GM19455 (cell line): ENCODE measurements around the gene UBASH3B.
A peak's percentile ranks its signal among the peaks of the same experiment; 100 is the strongest.

Source experiments
- ATAC-seq: cut with Tn5 transposase; IDR thresholded peaks from one replicate; pipeline ENCODE4 v1.9.1; 2021; ENCODE audit not compliant: unreplicated experiment

Gene UBASH3B

DNA sequence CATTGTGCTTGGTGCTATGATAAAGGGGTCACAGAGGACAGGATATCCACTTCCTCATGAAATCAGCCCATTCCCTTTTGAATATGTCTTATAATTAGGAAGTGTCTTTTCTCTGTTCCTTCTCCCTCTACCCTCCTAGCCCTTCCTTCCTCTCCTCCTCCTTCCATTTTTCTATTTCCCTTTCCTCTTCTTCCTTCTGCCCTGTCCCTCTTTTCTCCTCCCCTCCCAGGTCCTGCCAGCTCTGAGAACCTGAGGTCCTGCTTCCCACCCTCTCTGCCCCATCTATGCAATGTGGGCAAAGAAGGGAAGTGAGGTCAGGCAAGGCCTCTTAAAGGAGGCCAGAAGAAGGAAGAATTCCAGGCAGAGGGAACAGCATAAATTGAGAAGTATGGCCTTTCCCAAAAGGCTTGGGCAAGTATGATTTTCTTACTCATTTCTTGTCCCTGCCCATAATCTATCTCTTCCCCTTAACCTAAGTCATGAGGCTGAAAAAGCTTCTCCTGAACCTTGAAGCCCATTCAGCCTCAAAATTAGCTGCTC, 7.7 kb upstream of the UBASH3B start:
- no peak for ATAC-seq

DNA sequence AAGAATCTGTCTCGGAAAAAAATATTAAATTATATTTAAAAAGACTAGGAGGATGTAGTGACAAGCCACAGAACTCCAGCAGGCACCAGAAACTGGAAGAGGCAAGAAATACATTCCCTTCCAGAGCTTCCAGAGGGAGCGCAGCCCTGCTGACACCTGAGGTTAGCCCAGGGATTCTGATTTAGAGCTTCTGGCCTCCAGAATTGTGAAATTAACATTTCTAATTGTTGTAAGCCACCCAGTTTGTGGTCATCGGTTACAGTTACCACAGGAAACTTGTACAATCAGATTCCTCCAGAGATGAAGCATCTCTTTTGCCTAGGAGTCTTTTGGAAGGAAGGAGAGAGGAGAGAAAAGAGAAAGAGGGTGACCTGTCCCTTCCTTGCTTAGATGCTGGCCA, 6.4 kb upstream of the UBASH3B start:
- no peak for ATAC-seq

DNA sequence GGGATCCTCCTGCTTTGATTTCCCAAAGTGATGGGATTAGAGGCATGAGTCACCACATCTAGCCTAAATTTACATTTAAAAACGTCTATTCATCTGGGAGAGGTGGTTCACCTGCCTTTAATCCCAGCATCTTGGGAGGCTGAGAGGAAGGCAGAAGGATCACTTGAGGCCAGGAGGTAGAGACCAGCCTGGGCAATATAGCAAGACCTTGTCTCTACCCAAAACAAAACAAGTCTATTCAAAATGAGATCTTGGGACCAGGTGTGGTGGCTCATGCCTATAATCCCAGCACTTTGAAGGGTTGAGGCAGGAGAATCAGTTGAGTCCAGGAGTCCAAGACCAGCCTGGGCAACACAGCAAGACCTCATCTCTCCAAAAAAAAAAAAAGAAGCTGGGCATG, 4.9 kb upstream of the UBASH3B start:
- ATAC-seq, result no peak

DNA sequence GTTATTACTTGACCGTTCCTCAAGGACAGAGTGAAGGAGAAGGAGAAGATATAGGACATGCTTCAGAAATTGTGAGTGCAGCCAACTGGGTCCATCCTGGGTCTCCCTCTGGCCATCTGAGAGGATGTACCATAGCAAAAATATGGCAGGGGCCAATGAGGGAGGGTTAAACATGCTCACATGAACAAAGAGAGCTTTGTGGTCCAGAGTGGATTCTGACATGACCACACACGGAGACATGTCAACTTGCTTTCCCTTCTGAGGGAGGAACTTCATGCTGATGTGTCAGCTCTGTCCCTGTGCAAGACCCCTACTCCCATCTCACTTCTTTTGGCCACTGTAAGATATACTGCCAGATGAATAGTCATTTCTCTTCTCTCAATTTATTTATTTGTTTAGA, 3.0 kb upstream of the UBASH3B start:
- no peak for ATAC-seq

- no peak for ATAC-seq
These were observed 1.5 kb upstream of the UBASH3B start for GRCh38 chr11:122653916-122654585.

GRCh38 chr11:122656073-122656630, 630 bp downstream of the UBASH3B start:
- peak; percentile 51 for ATAC-seq

DNA sequence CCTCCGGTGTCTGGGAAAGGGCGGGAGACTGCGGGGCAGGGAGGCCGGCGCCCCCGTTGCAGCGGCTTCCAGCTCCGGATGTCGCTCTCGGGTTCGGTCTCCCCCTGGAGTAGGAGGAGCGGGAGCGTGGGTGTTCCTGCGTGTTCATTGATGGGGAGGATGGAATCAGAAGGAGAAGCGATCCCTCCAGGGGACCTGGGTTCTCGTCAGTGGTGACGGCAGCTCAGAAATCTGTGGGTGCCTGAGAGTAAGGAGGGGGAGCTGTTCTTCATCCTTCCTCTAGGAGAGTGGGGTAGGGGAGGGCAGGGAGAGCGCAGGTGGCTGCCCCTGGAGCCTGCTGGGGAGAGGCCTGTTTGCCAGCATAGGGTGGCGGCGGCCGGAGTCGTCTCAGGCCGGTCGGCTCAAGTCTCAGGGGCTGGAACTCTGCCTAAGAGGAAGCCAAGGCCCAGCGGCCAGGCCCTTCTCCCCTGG, 1.1 kb downstream of the UBASH3B start:
- peak; percentile 1 for ATAC-seq

- ATAC-seq, result no peak
These were observed 4.4 kb downstream of the UBASH3B start for GRCh38 chr11:122659676-122660554.

DNA sequence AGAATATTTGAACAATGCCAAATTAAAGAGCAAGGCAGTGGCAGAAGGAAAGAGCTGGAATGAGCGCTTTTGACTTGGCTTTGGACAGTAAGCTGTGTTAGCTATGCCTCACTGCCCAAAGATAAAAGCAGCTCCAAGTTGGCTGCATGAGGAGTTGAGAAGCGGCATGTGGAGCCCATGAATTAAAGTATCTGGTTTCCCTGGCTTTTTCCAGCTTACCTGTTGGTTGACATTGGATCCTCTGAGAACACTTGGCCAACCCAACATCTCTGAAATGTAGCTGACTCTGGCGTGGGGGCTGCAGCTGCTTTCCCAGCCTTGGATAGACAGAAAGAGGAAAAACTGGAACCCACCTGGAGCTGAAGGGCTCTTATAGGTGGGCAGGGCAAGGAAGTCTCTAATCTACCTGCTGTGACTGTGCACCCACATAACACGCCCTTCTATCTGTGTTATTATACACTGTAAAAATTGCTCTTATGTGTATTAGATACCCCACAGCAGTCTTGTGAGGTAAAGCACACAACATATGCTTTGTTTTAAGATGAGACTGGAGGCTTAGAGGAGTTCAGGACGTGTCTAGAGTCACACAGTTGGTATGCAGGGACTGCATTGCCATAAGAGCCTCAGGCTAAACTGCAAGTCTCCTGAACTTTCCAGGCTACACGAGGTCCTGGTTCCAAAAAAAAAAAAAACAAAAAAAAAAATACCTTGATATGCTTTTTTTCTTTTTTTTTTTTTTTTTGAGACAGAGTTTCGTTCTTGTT, 5.8 kb downstream of the UBASH3B start:
- ATAC-seq, result no peak

DNA sequence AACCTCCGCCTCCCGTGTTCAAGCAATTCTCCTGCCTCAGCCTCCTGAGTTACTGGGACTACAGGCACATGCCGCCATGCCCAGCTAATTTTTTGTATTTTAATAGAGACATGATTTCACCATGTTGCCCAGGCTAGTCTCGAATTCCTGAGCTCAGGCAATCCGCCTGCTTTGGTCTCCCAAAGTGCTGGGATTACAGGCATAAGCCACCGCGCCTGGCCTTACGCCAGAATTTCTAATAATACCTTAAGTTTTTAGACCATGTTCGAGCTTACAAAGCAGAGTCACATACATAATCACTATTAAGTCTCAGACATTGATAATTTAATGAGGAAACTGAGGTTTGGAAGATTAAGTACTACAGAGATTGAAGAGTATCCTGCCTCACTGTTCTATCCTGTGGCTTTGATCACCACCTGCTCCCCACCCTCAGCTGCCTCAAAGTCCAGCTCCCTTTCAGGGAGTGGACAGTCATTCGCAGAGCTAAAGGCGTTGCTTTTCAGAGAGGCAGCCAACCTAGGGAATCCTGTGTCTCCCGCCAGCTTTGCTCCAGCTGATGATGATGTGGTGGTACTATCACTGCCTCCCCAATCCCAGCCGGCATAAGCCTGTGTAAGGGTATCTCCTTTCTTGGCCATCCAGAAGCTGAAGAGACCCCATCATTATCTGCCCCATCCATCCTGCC, 7.7 kb downstream of the UBASH3B start:
- no peak for ATAC-seq

GRCh38 chr11:122663764-122664163, 8.2 kb downstream of the UBASH3B start:
- no peak for ATAC-seq

- no peak for ATAC-seq
These were observed 8.7 kb downstream of the UBASH3B start for GRCh38 chr11:122664188-122664587.

- no peak for ATAC-seq
These were observed 10.3 kb downstream of the UBASH3B start for GRCh38 chr11:122665861-122666260.

- no peak for ATAC-seq
These were observed 11.2 kb downstream of the UBASH3B start for GRCh38 chr11:122666743-122667142.

DNA sequence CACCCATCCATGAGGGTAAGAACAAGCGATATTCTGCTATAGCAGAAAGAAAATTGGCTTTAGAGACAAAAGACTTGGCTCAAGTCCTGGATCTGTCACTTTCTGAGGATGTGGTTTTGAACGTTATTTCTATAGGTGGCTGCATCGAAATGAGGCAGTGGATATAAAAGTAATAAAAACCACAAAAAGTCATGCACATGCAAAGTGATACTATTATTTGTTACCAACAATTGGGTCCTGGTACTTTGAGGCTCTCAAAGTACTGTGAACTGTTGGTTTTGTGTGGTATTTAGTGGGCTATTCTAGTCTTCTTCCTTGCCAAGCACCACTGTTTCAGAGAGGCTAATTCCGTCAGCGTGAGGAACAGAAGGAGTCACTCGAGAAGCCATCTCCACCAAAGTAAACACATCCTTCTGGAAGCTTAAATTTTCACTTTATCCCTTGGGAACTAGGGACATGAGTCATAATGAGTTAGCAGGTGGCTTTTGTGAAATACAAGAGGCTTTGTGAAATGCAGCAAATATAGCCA, 13.1 kb downstream of the UBASH3B start:
- ATAC-seq, result no peak

- ATAC-seq, result no peak
These were observed 14.6 kb downstream of the UBASH3B start for GRCh38 chr11:122670131-122670530.

GRCh38 chr11:122671400-122671891, 15.9 kb downstream of the UBASH3B start:
- ATAC-seq, result no peak

GRCh38 chr11:122672892-122673291, 17.4 kb downstream of the UBASH3B start:
- ATAC-seq, result no peak

DNA sequence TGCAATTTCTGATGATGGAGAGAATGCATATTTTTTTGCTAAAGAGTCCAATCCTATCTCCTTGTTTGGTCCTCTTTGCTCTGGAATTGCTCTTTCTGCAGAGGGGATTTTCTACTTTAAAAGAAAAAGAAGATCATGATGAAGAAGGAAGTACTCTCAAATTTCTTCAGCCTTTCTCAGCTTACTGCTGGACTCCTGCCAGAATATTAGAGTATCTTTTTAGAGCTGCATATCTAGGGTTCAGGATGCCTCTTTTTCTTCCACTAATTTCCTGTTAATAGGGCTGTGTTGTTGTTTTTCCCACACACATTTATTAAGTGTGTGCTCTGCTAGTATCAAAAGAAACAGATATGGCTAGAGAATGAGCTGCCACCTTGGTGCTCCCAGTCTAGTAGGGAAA, 18.2 kb downstream of the UBASH3B start:
- no peak for ATAC-seq

- ATAC-seq, result no peak
These were observed 21.1 kb downstream of the UBASH3B start for GRCh38 chr11:122676638-122677037.
